Vagina (tissue), 2 donors: ENCODE results near the gene PHRF1. TPM values are rescaled to one million over a fixed set of nuclear protein-coding genes. Genes with fewer than 3 reads are reported as not detected.

ENCODE experiments used
- DNase-seq, 2 donors: peaks; one replicate each; pipeline ENCODE4 v3.0.0-alpha.2; 2017; ENCODE audit errors: extremely low spot score in 2 of 2
- H3K27ac ChIP-seq: fragments of 200-600 bp; sonication (generic); one replicate; pipeline ENCODE4 v1.5.1; 2019
- H3K27me3 ChIP-seq: fragments of 200-600 bp; sonication (generic); one replicate; pipeline ENCODE4 v1.5.1; 2019
- H3K36me3 ChIP-seq, 2 donors: fragments of 200-600 bp; sonication (generic); one replicate each; pipeline ENCODE4 v1.5.1; 2017 to 2019
- H3K4me1 ChIP-seq: fragments of 200-600 bp; sonication (generic); one replicate; pipeline ENCODE4 v1.5.1; 2019
- H3K4me3 ChIP-seq, 2 donors: fragments of 200-600 bp; sonication (generic); 1 replicate in 1 of 2; 2 replicates in 1 of 2; pipeline ENCODE4 v1.5.1; 2016 to 2019
- H3K9me3 ChIP-seq: fragments of 200-600 bp; sonication (generic); one replicate; pipeline ENCODE4 v1.5.1; 2019
- CTCF ChIP-seq, 3 experiments: fragments of 450-650 bp in 2 of 3; fragments of 200-600 bp in 1 of 3; sonication (generic) in 1 of 3; IDR thresholded peaks; one replicate each; pipeline ENCODE4 v1.5.1; 2017 to 2019; ENCODE audit warnings: antibody characterized with exemption in 3 of 3, mild to moderate bottlenecking in 2 of 3, moderate library complexity in 2 of 3
- POLR2A ChIP-seq, 2 donors: fragments of 450-650 bp; IDR thresholded peaks; one replicate each; pipeline ENCODE4 v1.6.1; 2017; ENCODE audit warnings: antibody characterized with exemption in 2 of 2, mild to moderate bottlenecking in 2 of 2, moderate library complexity in 2 of 2
- POLR2AphosphoS5 ChIP-seq, 2 donors: sonication (generic); formaldehyde crosslinking; IDR thresholded peaks; one replicate each; pipeline ENCODE4 v1.9.0; 2017; ENCODE audit warnings: antibody characterized with exemption in 2 of 2, mild to moderate bottlenecking in 2 of 2, low read depth in 1 of 2; ENCODE audit not compliant: insufficient read depth in 1 of 2
- intact Hi-C: fragments of 100-400 bp; cut with DNase I; formaldehyde crosslinking; loops from one replicate; pipeline ENCODE4 v1.15.1; 2023
- total RNA-seq: library from RNA; depleted of rRNA; stranded (reverse); fragments of >200 nt; gene quantifications from one replicate; pipeline ENCODE4 v1.2.3, GENCODE V29; 2016

PHRF1 gene
- total RNA-seq, 1 donor from 2014 or later = 26.0 TPM

DNA sequence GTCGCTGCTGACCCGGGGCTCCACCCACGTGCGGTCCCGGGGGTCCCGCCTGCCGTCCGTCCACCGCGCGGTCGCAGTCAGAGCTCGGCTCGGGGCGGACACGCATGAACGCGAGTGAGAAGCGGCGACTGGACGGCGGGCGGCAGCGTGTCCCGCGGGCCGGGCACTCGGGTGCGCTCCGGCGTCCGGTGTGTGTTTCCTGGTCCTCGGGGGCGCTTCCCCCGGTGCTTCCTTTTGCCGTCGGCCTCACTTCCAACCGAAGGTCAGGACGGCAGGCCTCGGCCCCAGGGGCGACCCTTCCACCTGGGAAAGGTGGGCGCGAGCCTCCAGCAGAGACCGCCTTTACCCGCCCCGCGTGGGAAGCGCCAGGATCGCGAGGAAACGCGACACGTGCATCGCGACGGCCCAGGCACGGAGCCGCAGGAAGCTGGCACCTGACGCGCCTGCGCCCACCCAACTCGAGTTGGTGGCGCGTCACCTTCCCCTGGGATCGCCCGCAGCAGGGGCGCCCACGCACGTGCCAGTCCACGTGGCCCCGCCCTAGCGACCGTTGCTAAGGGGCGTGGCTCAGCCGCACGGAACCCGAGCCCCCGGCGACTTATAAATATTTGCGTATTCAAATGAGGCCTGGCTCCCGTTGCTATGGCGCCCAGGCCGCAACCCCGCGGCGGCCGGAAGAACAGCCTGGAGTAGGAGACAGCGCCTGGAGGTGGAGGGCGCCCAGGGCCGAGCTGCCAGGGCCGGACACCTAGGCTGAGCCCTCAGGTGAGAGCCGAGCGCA, 39.2 kb upstream of the PHRF1 start, which contains the start of gene LRRC56:
TSS of gene LRRC56 (plus strand) at position 687 of the 781 bp plus-strand sequence. CDS start 3,158 bp downstream, outside the sequence.
- Histone ChIP-seq H3K4me1 (peaks cover 49% of the 10 kb centered on the region), H3K27ac (peak within 1 kb of the TSS; percentile 80), H3K36me3 (peaks cover 0 to 18% of the 10 kb centered on the region in 2 donors), H3K4me3 (peak within 1 kb of the TSS; percentile 61 to 91), H3K27me3 (no peaks in the 10 kb centered on the region), H3K9me3 (no peaks in the 10 kb centered on the region)
- no peak for DNase-seq
- peak in 1 of 2 donors; percentile 49 for TF ChIP-seq POLR2AphosphoS5 (IDR thresholded peaks at IDR 0.05; ENCODE audit: insufficient read depth in 1 of 2, low read depth in 1 of 2)
- no peak for TF ChIP-seq CTCF (IDR thresholded peaks at IDR 0.05)
- intact Hi-C loops = no loop called here

DNA sequence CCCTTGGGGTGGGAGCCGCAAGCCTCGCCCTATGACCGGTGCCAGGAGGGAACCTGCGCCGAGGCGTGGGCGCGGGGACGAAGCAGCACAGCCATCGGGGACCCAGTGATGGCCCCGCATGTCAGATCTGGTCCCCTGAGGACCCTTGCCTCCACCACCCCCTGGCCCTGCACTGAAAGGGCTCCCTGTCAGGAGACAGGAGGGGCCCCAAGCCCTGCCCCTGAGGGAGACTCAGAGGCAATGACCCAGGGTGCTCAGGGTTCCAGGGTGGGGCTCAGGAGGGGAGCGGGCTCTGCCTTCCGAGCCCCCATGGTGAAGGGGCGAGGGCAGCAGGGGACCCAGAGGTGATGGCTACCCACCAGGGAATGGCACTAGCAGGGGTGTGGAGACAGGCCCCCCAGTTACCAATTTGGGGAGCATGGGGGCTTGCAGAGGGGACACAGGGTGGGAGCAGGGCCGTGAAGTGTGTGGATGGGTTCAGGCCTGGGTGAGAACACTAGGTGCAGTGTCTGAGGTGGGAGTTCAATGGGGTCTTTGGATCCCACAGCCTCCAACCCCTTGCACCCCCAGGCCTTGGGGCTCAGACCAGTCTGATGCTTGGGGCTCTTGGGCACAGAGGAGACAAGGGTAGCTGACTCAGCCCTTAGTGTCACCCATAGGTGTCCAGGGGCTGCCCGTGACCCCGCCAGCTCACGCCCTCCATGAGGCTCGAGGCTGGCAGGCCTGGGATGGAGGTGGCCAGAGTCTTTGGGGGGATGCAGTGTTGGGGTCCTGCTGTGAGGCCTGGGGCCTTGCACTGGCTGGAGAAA, 38.4 kb upstream of the PHRF1 start:
- TF ChIP-seq POLR2AphosphoS5 (IDR thresholded peaks at IDR 0.05; ENCODE audit: insufficient read depth in 1 of 2, low read depth in 1 of 2) (no peak), POLR2A (IDR thresholded peaks at IDR 0.05) (no peak), CTCF (IDR thresholded peaks at IDR 0.05) (no peak)
- Histone ChIP-seq H3K27me3 (no peaks in the 10 kb centered on the region), H3K36me3 (peaks cover 0 to 10% of the 10 kb centered on the region in 2 donors), H3K9me3 (no peaks in the 10 kb centered on the region), H3K27ac (no peak overlapping the region), H3K4me1 (peaks cover 42% of the 10 kb centered on the region), H3K4me3 (peak overlapping the region; percentile 61 to 91)
- intact Hi-C loops = no loop called here
- no peak for DNase-seq

DNA sequence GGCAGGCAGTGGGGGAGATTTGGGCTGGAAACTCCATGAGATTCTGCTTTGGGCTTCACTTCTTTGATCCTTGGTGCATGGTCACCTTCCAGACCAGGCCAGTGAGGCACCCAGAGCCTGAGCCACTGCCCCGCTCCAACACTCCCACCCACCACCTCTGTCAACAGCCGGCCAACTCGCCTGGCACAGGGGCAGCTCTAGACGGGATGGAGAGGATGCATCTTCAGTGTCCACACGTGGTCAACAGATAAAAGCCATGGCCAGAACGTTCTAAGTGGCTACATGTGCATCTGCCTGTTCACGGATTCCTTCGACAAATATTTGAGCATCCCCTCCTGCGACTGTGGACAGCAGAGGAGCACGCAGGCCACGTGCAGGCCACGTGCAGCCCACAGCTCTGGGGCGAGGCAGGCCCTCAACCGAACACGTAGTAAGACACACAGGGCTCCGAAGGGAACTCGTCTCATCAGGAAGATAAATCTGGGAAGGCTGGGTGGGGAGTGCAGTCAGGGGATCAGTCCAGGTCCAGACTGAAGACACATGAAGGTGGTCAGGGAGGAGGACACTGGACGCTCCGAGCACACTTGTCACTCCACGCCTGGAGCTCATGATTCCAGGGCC, 37.7 kb upstream of the PHRF1 start:
- no peaks in the 10 kb centered on the region for H3K9me3 ChIP-seq
- H3K27ac ChIP-seq = no peak overlapping the region
- no peak for DNase-seq
- no peak overlapping the region for H3K4me3 ChIP-seq
- no peak for TF ChIP-seq POLR2A (IDR thresholded peaks at IDR 0.05)
- no peak for TF ChIP-seq POLR2AphosphoS5 (IDR thresholded peaks at IDR 0.05; ENCODE audit: insufficient read depth in 1 of 2, low read depth in 1 of 2)
- TF ChIP-seq CTCF (IDR thresholded peaks at IDR 0.05) = no peak
- peaks cover 0 to 2% of the 10 kb centered on the region in 2 donors for H3K36me3 ChIP-seq
- peaks cover 35% of the 10 kb centered on the region for H3K4me1 ChIP-seq
- intact Hi-C loops = no loop called here
- no peaks in the 10 kb centered on the region for H3K27me3 ChIP-seq

DNA sequence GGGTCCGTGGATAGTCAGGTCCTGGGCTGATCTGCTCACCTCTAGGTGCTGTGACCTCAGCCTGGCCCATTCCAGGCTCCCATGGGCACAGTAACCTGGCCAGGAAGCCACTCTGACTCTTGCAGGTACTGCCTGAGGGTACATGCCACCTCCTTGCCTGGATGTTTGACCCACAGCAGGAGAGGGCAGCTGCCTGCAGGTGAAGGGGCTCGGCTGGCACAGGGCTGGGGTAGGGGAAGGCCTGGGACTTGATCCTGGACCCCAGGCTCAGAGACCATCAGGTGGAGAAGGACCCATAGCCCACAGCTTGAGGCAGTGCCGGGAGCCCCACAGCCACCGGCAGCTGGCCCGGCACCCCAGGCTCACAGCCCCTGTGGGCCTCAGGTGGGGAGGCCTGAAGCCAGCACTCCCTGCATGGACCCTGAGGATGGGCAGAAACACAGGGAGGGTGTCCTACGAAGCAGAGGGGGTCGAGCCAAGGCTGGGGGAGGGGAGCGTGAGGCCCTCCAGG, 36.2 kb upstream of the PHRF1 start:
- TF ChIP-seq POLR2AphosphoS5 (IDR thresholded peaks at IDR 0.05; ENCODE audit: insufficient read depth in 1 of 2, low read depth in 1 of 2) = no peak
- no peak for TF ChIP-seq POLR2A (IDR thresholded peaks at IDR 0.05)
- TF ChIP-seq CTCF (IDR thresholded peaks at IDR 0.05) = no peak

More for the DNA sequence above, 36.2 kb upstream of the PHRF1 start:
- peaks cover 23% of the 10 kb centered on the region for H3K4me1 ChIP-seq
- no peak for DNase-seq
- no peak overlapping the region for H3K27ac ChIP-seq
- no peak overlapping the region for H3K4me3 ChIP-seq
- no peaks in the 10 kb centered on the region for H3K36me3 ChIP-seq
- intact Hi-C loops = no loop called here
- H3K9me3 ChIP-seq = no peaks in the 10 kb centered on the region
- H3K27me3 ChIP-seq = no peaks in the 10 kb centered on the region
